Breast epithelium (tissue), 4 donors: ENCODE measurements around the gene TFG. TPM values are rescaled to one million over a fixed set of nuclear protein-coding genes. Genes with fewer than 3 reads are reported as not detected.

Experiments
- DNase-seq, 2 donors: peaks; one replicate each; pipeline ENCODE4 v3.0.0-alpha.2; 2019; ENCODE audit warnings: low spot score in 2 of 2
- H3K27ac ChIP-seq, 2 donors: fragments of 200-600 bp; sonication (generic) in 1 of 2; one replicate each; pipeline ENCODE4 v1.5.1; 2016 to 2019; ENCODE audit warnings: mild to moderate bottlenecking in 1 of 2
- H3K27me3 ChIP-seq, 2 donors: fragments of 200-600 bp; sonication (generic) in 1 of 2; one replicate each; pipeline versions ENCODE4 v1.5.1 to v1.6.0; 2017 to 2019; ENCODE audit warnings: control low read depth in 1 of 2, mild to moderate bottlenecking in 1 of 2
- H3K36me3 ChIP-seq: fragments of 200-600 bp; one replicate; pipeline ENCODE4 v1.5.1; 2019
- H3K4me1 ChIP-seq, 2 donors: fragments of 200-600 bp; sonication (generic); one replicate each; pipeline ENCODE4 v1.5.1; 2016 to 2019; ENCODE audit warnings: control low read depth in 1 of 2
- H3K4me3 ChIP-seq, 3 donors: fragments of 200-600 bp; sonication (generic); 1 replicate in 2 of 3; 2 replicates in 1 of 3; pipeline ENCODE4 v1.5.1; 2016 to 2019; ENCODE audit warnings: mild to moderate bottlenecking in 3 of 3, moderate library complexity in 2 of 3
- H3K9me3 ChIP-seq, 2 donors: fragments of 200-600 bp; sonication (generic) in 1 of 2; one replicate each; pipeline ENCODE4 v1.5.1; 2016 to 2019; ENCODE audit warnings: control low read depth in 1 of 2
- POLR2A ChIP-seq: fragments of 450-650 bp; IDR thresholded peaks from one replicate; pipeline ENCODE4 v1.6.1; 2016; ENCODE audit warnings: antibody characterized with exemption, mild to moderate bottlenecking, moderate library complexity
- POLR2AphosphoS5 ChIP-seq, 3 donors: sonication (generic); formaldehyde crosslinking; IDR thresholded peaks; one replicate each; pipeline ENCODE4 v1.6.1; 2017; ENCODE audit warnings: antibody characterized with exemption in 3 of 3
- intact Hi-C: fragments of 100-400 bp; cut with DNase I; formaldehyde crosslinking; loops from one replicate; pipeline ENCODE4 v1.15.1; 2023; ENCODE audit warnings: low total_unique reads
- total RNA-seq, 3 donors: library from RNA; depleted of rRNA; stranded (reverse); fragments of >200 nt; gene quantifications; one replicate each; pipeline ENCODE4 v1.1.0, GENCODE V29; 2016
- TF ChIP-seq, protein P1 (sequence below), 3 donors: fragments of 450-650 bp; IDR thresholded peaks; one replicate each; pipeline ENCODE4 v1.5.1; 2016 to 2017; ENCODE audit warnings: antibody characterized with exemption in 3 of 3, mild to moderate bottlenecking in 3 of 3, moderate library complexity in 3 of 3

TFG gene
- total RNA-seq, 3 donors from 2014 or later: 72.4 to 77.0 (median 72.8) TPM

- no peaks in the 10 kb centered on the region for H3K4me1 ChIP-seq
- no peak overlapping the region for H3K4me3 ChIP-seq
- no peaks in the 10 kb centered on the region for H3K9me3 ChIP-seq
- no peaks in the 10 kb centered on the region for H3K27me3 ChIP-seq
- intact Hi-C loops: no loop called here
- no peak for DNase-seq
- no peaks in the 10 kb centered on the region for H3K36me3 ChIP-seq
- TF ChIP-seq POLR2A (no peak), POLR2AphosphoS5 (IDR thresholded peaks at IDR 0.05) (no peak)
- TF ChIP-seq, protein P1, sequence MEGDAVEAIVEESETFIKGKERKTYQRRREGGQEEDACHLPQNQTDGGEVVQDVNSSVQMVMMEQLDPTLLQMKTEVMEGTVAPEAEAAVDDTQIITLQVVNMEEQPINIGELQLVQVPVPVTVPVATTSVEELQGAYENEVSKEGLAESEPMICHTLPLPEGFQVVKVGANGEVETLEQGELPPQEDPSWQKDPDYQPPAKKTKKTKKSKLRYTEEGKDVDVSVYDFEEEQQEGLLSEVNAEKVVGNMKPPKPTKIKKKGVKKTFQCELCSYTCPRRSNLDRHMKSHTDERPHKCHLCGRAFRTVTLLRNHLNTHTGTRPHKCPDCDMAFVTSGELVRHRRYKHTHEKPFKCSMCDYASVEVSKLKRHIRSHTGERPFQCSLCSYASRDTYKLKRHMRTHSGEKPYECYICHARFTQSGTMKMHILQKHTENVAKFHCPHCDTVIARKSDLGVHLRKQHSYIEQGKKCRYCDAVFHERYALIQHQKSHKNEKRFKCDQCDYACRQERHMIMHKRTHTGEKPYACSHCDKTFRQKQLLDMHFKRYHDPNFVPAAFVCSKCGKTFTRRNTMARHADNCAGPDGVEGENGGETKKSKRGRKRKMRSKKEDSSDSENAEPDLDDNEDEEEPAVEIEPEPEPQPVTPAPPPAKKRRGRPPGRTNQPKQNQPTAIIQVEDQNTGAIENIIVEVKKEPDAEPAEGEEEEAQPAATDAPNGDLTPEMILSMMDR (IDR thresholded peaks at IDR 0.05): no peak
- H3K27ac ChIP-seq: no peak overlapping the region
Measured at GRCh38 chr3:100696161-100696560, 13.1 kb upstream of the TFG start.

DNA sequence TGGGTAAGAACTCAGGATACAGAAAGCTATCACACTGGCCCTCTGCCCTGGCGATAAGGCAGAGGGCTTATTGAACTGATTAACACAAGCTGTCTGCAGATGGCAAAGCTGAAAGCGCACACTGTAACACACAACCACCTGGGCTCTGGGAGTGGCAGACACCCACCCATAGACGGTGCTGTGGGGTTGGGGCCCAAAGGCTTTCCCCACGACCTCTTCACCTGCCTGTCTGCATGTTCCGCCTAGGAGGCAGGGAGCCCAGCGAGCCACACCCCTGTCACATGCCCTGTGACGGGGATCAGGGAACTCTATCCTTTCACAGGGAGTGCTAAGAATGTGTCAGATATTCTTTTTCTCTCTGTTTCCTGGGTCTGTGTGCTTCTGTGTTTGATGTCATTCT lies 12.1 kb upstream of the TFG start:
- H3K27ac ChIP-seq: no peak overlapping the region
- TF ChIP-seq, protein P1 (IDR thresholded peaks at IDR 0.05): no peak
- TF ChIP-seq POLR2AphosphoS5 (IDR thresholded peaks at IDR 0.05) (no peak), POLR2A (no peak)
- H3K36me3 ChIP-seq: no peaks in the 10 kb centered on the region
- H3K4me3 ChIP-seq: no peak overlapping the region
- H3K27me3 ChIP-seq: no peaks in the 10 kb centered on the region
- no peaks in the 10 kb centered on the region for H3K9me3 ChIP-seq
- H3K4me1 ChIP-seq: no peaks in the 10 kb centered on the region
- DNase-seq: no peak
- intact Hi-C loops: no loop called here

- H3K9me3 ChIP-seq: no peaks in the 10 kb centered on the region
- TF ChIP-seq POLR2AphosphoS5 (IDR thresholded peaks at IDR 0.05) (no peak), POLR2A (no peak)
- TF ChIP-seq, protein P1 (IDR thresholded peaks at IDR 0.05): no peak
- no peaks in the 10 kb centered on the region for H3K4me1 ChIP-seq
- DNase-seq: no peak
- no peaks in the 10 kb centered on the region for H3K36me3 ChIP-seq
- H3K27ac ChIP-seq: no peak overlapping the region
- no peaks in the 10 kb centered on the region for H3K27me3 ChIP-seq
- H3K4me3 ChIP-seq: no peak overlapping the region
- intact Hi-C loops: no loop called here
Measured at GRCh38 chr3:100697723-100698285, 11.5 kb upstream of the TFG start.

- DNase-seq: no peak
- TF ChIP-seq POLR2AphosphoS5 (IDR thresholded peaks at IDR 0.05) (no peak), POLR2A (no peak)
- TF ChIP-seq, protein P1 (IDR thresholded peaks at IDR 0.05): no peak
- Histone ChIP-seq H3K36me3 (no peaks in the 10 kb centered on the region), H3K4me1 (no peaks in the 10 kb centered on the region), H3K4me3 (no peak overlapping the region), H3K27ac (no peak overlapping the region), H3K9me3 (no peaks in the 10 kb centered on the region), H3K27me3 (no peaks in the 10 kb centered on the region)
- intact Hi-C loops: no loop called here
Measured at GRCh38 chr3:100698736-100699135, 10.6 kb upstream of the TFG start.

DNA sequence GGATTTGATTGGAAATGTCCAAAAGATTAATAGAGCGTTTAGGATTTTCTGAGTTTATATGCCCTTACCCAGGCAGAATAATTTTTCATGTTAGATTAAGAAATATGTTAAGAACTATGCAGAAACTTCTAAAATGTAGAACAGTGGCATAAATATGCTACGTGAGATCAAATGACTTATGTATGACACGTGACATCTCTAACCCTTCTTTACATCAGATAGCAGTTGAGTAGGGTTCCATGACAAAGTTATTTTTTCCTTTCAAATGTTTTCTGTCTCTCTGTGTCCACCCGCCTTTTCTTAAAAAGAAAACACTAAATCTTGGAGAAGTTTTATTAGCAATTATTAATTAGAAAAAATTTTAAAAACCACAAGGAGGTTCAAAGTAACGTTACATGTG lies 8.6 kb upstream of the TFG start:
- TF ChIP-seq, protein P1 (IDR thresholded peaks at IDR 0.05): no peak
- TF ChIP-seq POLR2AphosphoS5 (IDR thresholded peaks at IDR 0.05) (no peak), POLR2A (no peak)
- intact Hi-C loops: no loop called here
- H3K36me3 ChIP-seq: no peaks in the 10 kb centered on the region
- H3K4me3 ChIP-seq: no peak overlapping the region
- peaks cover 0 to 7% of the 10 kb centered on the region in 2 donors for H3K27me3 ChIP-seq
- DNase-seq: no peak
- no peak overlapping the region for H3K27ac ChIP-seq
- H3K4me1 ChIP-seq: no peaks in the 10 kb centered on the region
- no peaks in the 10 kb centered on the region for H3K9me3 ChIP-seq
